Body of pancreas (tissue), 4 donors: ENCODE results near the gene USP25.

ENCODE experiments used
- POLR2A ChIP-seq, 3 donors: fragments of 450-650 bp; IDR thresholded peaks; one replicate each; pipeline ENCODE4 v1.6.1; 2016; ENCODE audit warnings: antibody characterized with exemption in 3 of 3, mild to moderate bottlenecking in 2 of 3
- TF ChIP-seq, protein P1 (sequence below), 7 experiments: fragments of 450-650 bp in 4 of 7; fragments of 200-600 bp in 3 of 7; sonication (generic) in 3 of 7; IDR thresholded peaks; one replicate each; pipeline ENCODE4 v1.5.1; 2016 to 2019; ENCODE audit warnings: antibody characterized with exemption in 7 of 7

DNA sequence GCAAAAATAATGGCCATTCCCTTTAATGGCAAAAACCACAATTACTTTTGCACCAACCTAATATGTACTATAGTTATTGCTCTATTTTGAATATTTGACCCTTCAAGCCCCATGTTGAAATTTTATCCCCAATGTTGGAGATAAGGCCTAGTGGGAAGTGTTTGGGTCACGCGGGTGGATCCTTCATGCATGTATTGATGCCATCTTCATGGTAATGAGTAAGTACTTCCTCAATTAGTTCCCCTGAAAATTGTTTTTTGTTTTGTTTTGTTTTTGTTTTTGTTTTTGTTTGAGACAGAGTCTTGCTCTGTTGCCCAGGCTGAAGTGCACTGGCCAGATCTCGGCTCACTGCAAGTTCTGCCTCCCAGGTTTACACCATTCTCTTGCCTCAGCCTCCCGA is 9.8 kb upstream of the USP25 start:
- TF ChIP-seq, protein P1, sequence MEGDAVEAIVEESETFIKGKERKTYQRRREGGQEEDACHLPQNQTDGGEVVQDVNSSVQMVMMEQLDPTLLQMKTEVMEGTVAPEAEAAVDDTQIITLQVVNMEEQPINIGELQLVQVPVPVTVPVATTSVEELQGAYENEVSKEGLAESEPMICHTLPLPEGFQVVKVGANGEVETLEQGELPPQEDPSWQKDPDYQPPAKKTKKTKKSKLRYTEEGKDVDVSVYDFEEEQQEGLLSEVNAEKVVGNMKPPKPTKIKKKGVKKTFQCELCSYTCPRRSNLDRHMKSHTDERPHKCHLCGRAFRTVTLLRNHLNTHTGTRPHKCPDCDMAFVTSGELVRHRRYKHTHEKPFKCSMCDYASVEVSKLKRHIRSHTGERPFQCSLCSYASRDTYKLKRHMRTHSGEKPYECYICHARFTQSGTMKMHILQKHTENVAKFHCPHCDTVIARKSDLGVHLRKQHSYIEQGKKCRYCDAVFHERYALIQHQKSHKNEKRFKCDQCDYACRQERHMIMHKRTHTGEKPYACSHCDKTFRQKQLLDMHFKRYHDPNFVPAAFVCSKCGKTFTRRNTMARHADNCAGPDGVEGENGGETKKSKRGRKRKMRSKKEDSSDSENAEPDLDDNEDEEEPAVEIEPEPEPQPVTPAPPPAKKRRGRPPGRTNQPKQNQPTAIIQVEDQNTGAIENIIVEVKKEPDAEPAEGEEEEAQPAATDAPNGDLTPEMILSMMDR (IDR thresholded peaks at IDR 0.05), result no peak
- TF ChIP-seq POLR2A (IDR thresholded peaks at IDR 0.05), result no peak
